GM10248 (cell line): Measurements from ENCODE around the gene ITGB4.

Experiments
- CTCF ChIA-PET: fragments of 300-600 bp; sonication (Branson Sonifier 250); formaldehyde crosslinking; extraction: SDS; loops from one replicate; lab custom pipeline; 2021; ENCODE audit warnings: antibody characterized with exemption; lab: Yijun Ruan, JAX
- POLR2A ChIA-PET: fragments of 350-650 bp; sonication (Branson Sonifier 250); formaldehyde crosslinking; extraction: SDS; loops from one replicate; lab custom pipeline; 2020; ENCODE audit warnings: antibody characterized with exemption; lab: Yijun Ruan, JAX
- DNase-seq: peaks from one replicate; pipeline ENCODE4 v3.0.0; 2012; ENCODE audit errors: extremely low spot score
- CTCF ChIP-seq: IDR thresholded peaks from 2 replicates; pipeline ENCODE4 v1.5.1; 2012; ENCODE audit warnings: mild to moderate bottlenecking, low read depth; ENCODE audit errors: extremely low read depth, missing control alignments, control extremely low read depth

ITGB4 gene

GRCh38 chr17:75803883-75804282, 82.6 kb downstream of the ITGB4 start:
- ChIA-PET CTCF (interaction anchor here (0.9 to 6.7 kb wide), 14 partner anchors 9 to 170 kb away, joined by 3 to 30 read pairs (median 5); partner anchors contain the start of gene GALK1), POLR2A (interaction anchor here (1.0 to 1.2 kb wide), 2 partner anchors 19 to 24 kb away, joined by 3 to 8 read pairs; partner anchors contain the start of gene UNK)
- no peak for TF ChIP-seq CTCF
- DNase-seq: no peak

GRCh38 chr17:75806822-75807500, 85.7 kb downstream of the ITGB4 start:
- no peak for TF ChIP-seq CTCF
- ChIA-PET POLR2A (no interaction called here), CTCF (interaction anchor here (0.8 to 4.1 kb wide), 6 partner anchors 10 to 57 kb away, joined by 3 to 15 read pairs (median 4); partner anchors contain the start of gene GALK1)

More at GRCh38 chr17:75806822-75807500, 85.7 kb downstream of the ITGB4 start:
- DNase-seq: no peak
